GM23248 (cell line): ENCODE measurements around the gene CD58. TPM values are rescaled to one million over a fixed set of nuclear protein-coding genes. Genes with fewer than 3 reads are reported as not detected.

Experiments
- DNase-seq: peaks from one replicate; pipeline ENCODE4 v3.0.0-alpha.2; 2015
- H2AFZ ChIP-seq: fragments of 200-600 bp; sonication (generic); 2 replicates; pipeline ENCODE4 v1.6.1; 2016; ENCODE audit warnings: antibody characterized with exemption
- H3F3A ChIP-seq: fragments of 200-600 bp; sonication (generic); 2 replicates; pipeline ENCODE4 v1.6.1; 2016; ENCODE audit warnings: mild to moderate bottlenecking, antibody characterized with exemption, mixed run types; ENCODE audit not compliant: insufficient read depth
- H3K27ac ChIP-seq: fragments of 200-600 bp; sonication (generic); 2 replicates; pipeline ENCODE4 v1.5.1; 2016; ENCODE audit warnings: mild to moderate bottlenecking
- H3K27me3 ChIP-seq: fragments of 200-600 bp; sonication (generic); replicated peaks from 2 replicates; pipeline ENCODE4 v1.6.1; 2016; ENCODE audit warnings: mild to moderate bottlenecking; ENCODE audit not compliant: insufficient read depth
- H3K36me3 ChIP-seq: fragments of 200-600 bp; sonication (generic); 2 replicates; pipeline ENCODE4 v1.6.1; 2016; ENCODE audit warnings: low read depth, mild to moderate bottlenecking
- H3K4me1 ChIP-seq: fragments of 200-600 bp; sonication (generic); 2 replicates; pipeline ENCODE4 v1.6.1; 2016; ENCODE audit warnings: mild to moderate bottlenecking; ENCODE audit not compliant: insufficient read depth
- H3K4me2 ChIP-seq: fragments of 200-600 bp; sonication (generic); one replicate; pipeline ENCODE4 v1.6.1; 2016; ENCODE audit warnings: mild to moderate bottlenecking; ENCODE audit not compliant: unreplicated experiment
- H3K4me3 ChIP-seq: fragments of 200-600 bp; sonication (generic); 2 replicates; pipeline ENCODE4 v1.5.1; 2016; ENCODE audit warnings: mild to moderate bottlenecking
- H3K79me2 ChIP-seq: fragments of 200-600 bp; sonication (generic); 2 replicates; pipeline ENCODE4 v1.6.1; 2016; ENCODE audit warnings: mild to moderate bottlenecking; ENCODE audit not compliant: insufficient read depth
- H3K9ac ChIP-seq: fragments of 200-600 bp; sonication (generic); 2 replicates; pipeline ENCODE4 v1.6.1; 2016; ENCODE audit warnings: mild to moderate bottlenecking
- H3K9me2 ChIP-seq: fragments of 200-600 bp; sonication (generic); 2 replicates; pipeline ENCODE4 v1.6.1; 2016; ENCODE audit warnings: mixed run types, mild to moderate bottlenecking, moderate library complexity; ENCODE audit not compliant: insufficient read depth
- H3K9me3 ChIP-seq: fragments of 200-600 bp; sonication (generic); one replicate; pipeline ENCODE4 v1.6.1; 2017; ENCODE audit warnings: low read depth
- H4K20me1 ChIP-seq: fragments of 200-600 bp; sonication (generic); 2 replicates; pipeline ENCODE4 v1.6.0; 2016; ENCODE audit not compliant: insufficient read depth
- EZH2 ChIP-seq: fragments of 200-600 bp; sonication (generic); IDR thresholded peaks from 2 replicates; pipeline ENCODE4 v1.6.1; 2018; ENCODE audit warnings: antibody characterized with exemption, mild to moderate bottlenecking; ENCODE audit not compliant: insufficient read depth, poor library complexity, severe bottlenecking
- EZH2phosphoT487 ChIP-seq: fragments of 200-600 bp; sonication (generic); IDR thresholded peaks from 2 replicates; pipeline ENCODE4 v1.6.1; 2018; ENCODE audit warnings: antibody characterized with exemption, moderate library complexity, mild to moderate bottlenecking, low read depth; ENCODE audit not compliant: insufficient read depth
- WGBS, 2 experiments: methylation state at CpG; one replicate each; pipeline ENCODE4 v1.1.6; 2015 to 2017; ENCODE audit warnings: low lambda C conversion rate in 2 of 2, low coverage in 1 of 2; ENCODE audit errors: missing lambda C conversion rate in 2 of 2; 5-methylcytosine and 5-hydroxymethylcytosine counted together
- in situ Hi-C: fragments of 300-500 bp; cut with MboI; formaldehyde crosslinking; loops from 2 replicates; pipeline ENCODE4 v1.15.0; 2020
- polyA plus RNA-seq: library from polyadenylated mRNA; unstranded; fragments of >200 nt; fragmentation: Nextera tagmentation; extraction: Ambion mirVana; gene quantifications from 2 replicates; pipeline ENCODE4 v1.2.1, GENCODE V29; 2016
- total RNA-seq: library from RNA; depleted of rRNA; stranded (reverse); fragments of >200 nt; shearing (Covaris generic); gene quantifications from 2 replicates; pipeline ENCODE4 v1.2.3, GENCODE V29; 2014

The CD58 gene
- total and polyA plus RNA-seq, 2 experiments from 2014 or later = 14.1 to 30.0 TPM

DNA sequence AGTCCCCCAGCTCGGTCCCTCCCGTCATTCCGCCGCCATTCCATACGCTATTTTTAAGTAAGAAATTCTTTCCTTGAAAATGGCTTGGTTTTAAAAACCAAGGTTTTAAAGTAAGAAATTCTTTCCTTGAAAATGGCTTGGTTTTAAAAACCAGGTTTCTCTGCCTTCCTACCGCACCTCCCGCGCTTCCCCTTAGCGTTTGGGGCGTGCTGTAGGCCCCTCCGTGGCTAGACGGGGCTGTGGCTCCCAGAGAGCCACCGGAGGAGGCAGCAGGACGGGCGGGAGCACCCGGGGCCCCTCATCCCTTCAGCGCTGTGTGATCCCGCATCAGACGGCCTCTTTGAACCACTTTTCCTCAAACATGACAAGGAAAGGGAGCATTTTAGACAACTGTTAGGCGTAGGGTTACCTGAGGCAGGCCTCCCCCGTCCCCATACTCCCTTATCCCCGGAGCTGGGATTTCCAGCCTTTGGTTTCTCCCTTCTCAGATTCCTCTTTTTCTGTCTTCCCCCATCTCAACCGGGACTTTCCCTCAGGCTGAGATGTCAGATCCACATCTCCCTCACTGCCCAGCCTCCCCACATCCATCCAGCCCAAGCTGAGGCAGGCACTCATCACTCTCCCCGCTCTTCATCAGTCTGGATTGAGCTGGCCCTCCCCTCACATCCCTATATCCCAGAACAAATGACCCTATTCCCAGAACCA lies 541 bp upstream of the CD58 start:
- H3K4me3 ChIP-seq = peak overlapping the region; percentile 81
- no peaks in the 10 kb centered on the region for H3K36me3 ChIP-seq
- in situ Hi-C loops = no loop called here
- peak overlapping the region; percentile 88 for H2AFZ ChIP-seq
- H3K79me2 ChIP-seq = peaks cover 5% of the 10 kb centered on the region
- peak overlapping the region; percentile 91 for H3K4me2 ChIP-seq
- no peaks in the 10 kb centered on the region for H3K9me3 ChIP-seq
- H3K27me3 ChIP-seq = no peaks in the 10 kb centered on the region
- TF ChIP-seq EZH2 (no peak), EZH2phosphoT487 (no peak)
- 9 to 11% methylated on average over 21 to 24 of the region's 24 CpGs for WGBS, 2 experiments
- H3K27ac ChIP-seq = peak overlapping the region; percentile 72
- DNase-seq = peak; percentile 28
- H3K9ac ChIP-seq = peak overlapping the region; percentile 88
- H3K9me2 ChIP-seq = no peaks in the 10 kb centered on the region
- no peaks in the 10 kb centered on the region for H4K20me1 ChIP-seq
- 0 out of 2 replicates have a peak, but pooled peaks cover 8% of the 10 kb centered on the region for H3K4me1 ChIP-seq
- H3F3A ChIP-seq = no peaks in the 10 kb centered on the region

GRCh38 chr1:116569776-116570357 lies 959 bp downstream of the CD58 start:
- Histone ChIP-seq H3K4me3 (peak overlapping the region; percentile 81), H3K4me2 (peak overlapping the region; percentile 91), H4K20me1 (no peaks in the 10 kb centered on the region), H3F3A (no peaks in the 10 kb centered on the region), H3K9me3 (no peaks in the 10 kb centered on the region), H3K36me3 (no peaks in the 10 kb centered on the region), H3K4me1 (peaks cover 15% of the 10 kb centered on the region; the same call in 1 of the 2 replicates), H3K27ac (peak overlapping the region; percentile 72; the same call in 1 of the 2 replicates), H3K27me3 (no peaks in the 10 kb centered on the region), H3K79me2 (peaks cover 11% of the 10 kb centered on the region), H3K9me2 (no peaks in the 10 kb centered on the region), H3K9ac (peak overlapping the region; percentile 88), H2AFZ (peak overlapping the region; percentile 88)
- peak; percentile 21 for DNase-seq
- in situ Hi-C loops = no loop called here
- WGBS, 2 experiments = 34 to 39% methylated on average over 22 of the region's 22 CpGs
- TF ChIP-seq EZH2phosphoT487 (no peak), EZH2 (no peak)

DNA sequence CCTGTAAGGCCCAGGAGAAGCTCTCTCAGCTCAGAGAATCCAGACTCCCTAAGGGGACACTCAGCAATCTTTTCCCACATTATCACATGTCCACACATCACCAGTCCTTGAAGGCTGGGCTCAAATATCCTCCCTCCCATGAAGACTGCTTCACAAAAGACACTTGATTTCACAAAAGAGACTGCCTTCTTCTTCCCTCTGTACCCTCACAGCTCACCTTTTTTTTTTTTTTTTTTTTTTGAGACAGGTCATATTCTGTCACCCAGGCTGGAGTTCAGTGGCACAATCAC lies 1.5 kb downstream of the CD58 start:
- H3K27ac ChIP-seq = no peak overlapping the region
- H2AFZ ChIP-seq = no peak overlapping the region
- no peaks in the 10 kb centered on the region for H3K9me2 ChIP-seq
- in situ Hi-C loops = no loop called here
- no peak overlapping the region for H3K4me3 ChIP-seq
- H3K36me3 ChIP-seq = no peaks in the 10 kb centered on the region
- H3F3A ChIP-seq = no peaks in the 10 kb centered on the region
- peaks cover 12% of the 10 kb centered on the region for H3K79me2 ChIP-seq
- no peaks in the 10 kb centered on the region for H3K27me3 ChIP-seq
- peak; percentile 13 for DNase-seq
- peaks cover 15% of the 10 kb centered on the region; the same call in 1 of the 2 replicates for H3K4me1 ChIP-seq
- H3K4me2 ChIP-seq = no peak overlapping the region
- no peaks in the 10 kb centered on the region for H4K20me1 ChIP-seq
- H3K9ac ChIP-seq = no peak overlapping the region
- no peaks in the 10 kb centered on the region for H3K9me3 ChIP-seq
- no peak for TF ChIP-seq EZH2

DNA sequence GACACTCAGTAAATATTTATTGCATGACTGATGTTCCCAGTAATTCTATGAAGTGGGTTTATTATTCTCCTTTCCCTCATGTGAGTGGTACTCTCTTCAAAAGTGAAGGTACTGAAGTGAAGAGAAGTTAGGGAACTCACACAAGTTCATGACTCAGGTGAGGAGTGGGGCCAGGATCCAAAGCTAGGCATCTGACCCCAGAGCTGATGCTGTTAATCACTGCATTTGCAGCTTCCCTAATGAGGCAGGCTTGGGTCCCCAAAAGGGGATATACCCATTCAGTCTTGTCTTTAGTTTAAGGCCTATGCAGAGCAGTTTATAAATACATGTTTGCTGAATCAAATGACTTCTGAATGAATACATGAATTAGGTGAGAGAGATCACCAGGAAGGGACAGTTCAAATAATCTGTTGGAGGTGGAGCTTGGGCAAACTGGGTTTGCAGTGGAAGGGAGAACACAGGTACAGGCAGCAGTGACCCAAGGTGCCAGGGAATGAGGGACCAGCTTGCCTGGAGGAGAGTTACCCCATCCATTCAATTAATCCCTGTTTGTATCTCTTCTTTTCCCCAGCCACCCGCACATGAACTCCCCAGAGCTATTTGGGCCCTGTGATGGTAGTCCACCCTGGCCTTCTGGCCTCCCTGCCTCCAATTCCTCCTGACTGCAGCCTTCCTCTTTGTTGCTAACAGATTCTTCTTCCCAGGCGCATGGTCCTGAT lies 2.0 kb downstream of the CD58 start:
- in situ Hi-C loops = no loop called here

More for the DNA sequence above, 2.0 kb downstream of the CD58 start:
- H3K9me2 ChIP-seq = no peaks in the 10 kb centered on the region
- no peak overlapping the region for H2AFZ ChIP-seq
- TF ChIP-seq EZH2 (no peak), EZH2phosphoT487 (no peak)
- no peak overlapping the region for H3K9ac ChIP-seq
- no peak overlapping the region for H3K27ac ChIP-seq
- H3K27me3 ChIP-seq = no peaks in the 10 kb centered on the region
- no peak for DNase-seq
- no peak overlapping the region for H3K4me2 ChIP-seq
- H3K4me1 ChIP-seq = peaks cover 12% of the 10 kb centered on the region; the same call in 1 of the 2 replicates
- H3F3A ChIP-seq = no peaks in the 10 kb centered on the region
- H3K9me3 ChIP-seq = no peaks in the 10 kb centered on the region
- no peaks in the 10 kb centered on the region for H4K20me1 ChIP-seq
- H3K79me2 ChIP-seq = peaks cover 17% of the 10 kb centered on the region
- H3K4me3 ChIP-seq = no peak overlapping the region
- no peaks in the 10 kb centered on the region for H3K36me3 ChIP-seq
- 100% methylated on average over 2 of the region's 2 CpGs for WGBS, 2 experiments
